GM19025 (cell line): ENCODE data around the gene RLN3.

Source experiments
- ATAC-seq: cut with Tn5 transposase; IDR thresholded peaks from one replicate; pipeline ENCODE4 v1.9.1; 2021; ENCODE audit warnings: mild to moderate bottlenecking, low read depth, moderate library complexity; ENCODE audit not compliant: unreplicated experiment

The RLN3 gene

DNA sequence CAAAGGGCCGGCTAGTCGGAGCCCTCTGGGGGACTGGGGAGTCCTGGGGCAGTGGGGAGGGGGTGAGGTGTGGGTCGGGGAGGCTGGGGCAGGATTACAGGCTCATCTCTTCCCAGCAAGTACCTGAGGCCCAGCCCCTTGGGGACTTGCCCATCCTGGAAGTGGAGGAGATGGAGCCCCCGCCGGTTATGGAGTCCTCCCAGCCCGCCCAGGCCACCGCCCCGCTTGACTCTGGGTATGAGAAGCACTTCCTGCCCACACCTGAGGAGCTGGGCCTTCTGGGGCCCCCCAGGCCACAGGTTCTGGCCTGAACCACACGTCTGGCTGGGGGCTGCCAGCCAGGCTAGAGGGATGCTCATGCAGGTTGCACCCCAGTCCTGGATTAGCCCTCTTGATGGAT lies 24.0 kb downstream of the RLN3 start:
- ATAC-seq: no peak

DNA sequence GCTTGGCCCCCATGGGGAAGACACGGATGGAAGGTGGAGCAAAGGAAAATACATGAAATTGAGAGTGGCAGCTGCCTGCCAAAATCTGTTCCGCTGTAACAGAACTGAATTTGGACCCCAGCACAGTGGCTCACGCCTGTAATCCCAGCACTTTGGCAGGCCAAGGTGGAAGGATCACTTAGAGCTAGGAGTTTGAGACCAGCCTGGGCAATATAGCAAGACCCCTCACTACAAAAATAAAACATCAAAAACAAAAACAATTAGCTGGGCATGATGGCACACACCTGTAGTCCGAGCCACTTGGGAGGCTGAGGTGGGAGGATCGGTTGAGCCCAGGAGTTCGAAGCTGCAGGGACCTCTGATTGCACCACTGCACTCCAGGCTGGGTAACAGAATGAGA lies 24.5 kb downstream of the RLN3 start:
- ATAC-seq: no peak

DNA sequence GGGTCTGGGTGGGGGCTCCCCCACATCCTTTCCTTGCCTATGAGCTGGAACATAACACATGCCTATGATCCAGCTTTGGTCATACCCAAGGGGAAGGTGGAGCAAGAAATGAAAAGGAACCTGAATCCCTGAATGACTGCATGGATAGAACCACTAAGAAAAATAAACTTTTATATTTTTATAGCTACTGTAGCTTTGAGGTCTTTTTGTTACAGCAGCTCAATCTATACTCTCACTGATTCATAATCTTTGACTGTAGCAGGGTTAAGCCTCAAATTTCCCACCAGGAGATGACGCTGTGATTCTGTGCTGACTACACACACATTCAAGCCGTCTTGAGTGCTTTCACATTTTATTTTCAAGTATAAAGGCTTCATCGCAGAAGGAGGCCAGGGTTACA lies 25.1 kb downstream of the RLN3 start:
- no peak for ATAC-seq

DNA sequence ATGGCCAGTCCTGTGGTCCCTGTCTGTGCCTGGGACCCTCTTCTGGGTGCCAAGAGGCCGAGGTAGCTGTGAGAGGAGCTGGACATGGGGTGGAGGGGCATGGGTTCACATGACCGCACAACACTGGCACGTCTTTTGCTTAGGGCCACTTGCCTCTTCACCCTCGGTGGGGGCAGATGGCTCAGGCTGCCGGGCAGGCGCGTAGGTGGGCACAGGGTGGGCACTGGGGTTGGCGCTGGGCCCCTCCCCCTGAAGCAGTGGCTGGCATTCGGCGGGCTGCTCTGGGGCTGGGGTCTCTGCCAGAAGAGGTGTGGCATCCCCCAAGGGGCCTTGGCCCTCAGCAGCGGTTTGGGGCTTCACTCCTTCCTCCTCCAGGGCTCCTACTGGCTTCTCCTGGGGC lies 25.6 kb downstream of the RLN3 start:
- ATAC-seq: no peak

DNA sequence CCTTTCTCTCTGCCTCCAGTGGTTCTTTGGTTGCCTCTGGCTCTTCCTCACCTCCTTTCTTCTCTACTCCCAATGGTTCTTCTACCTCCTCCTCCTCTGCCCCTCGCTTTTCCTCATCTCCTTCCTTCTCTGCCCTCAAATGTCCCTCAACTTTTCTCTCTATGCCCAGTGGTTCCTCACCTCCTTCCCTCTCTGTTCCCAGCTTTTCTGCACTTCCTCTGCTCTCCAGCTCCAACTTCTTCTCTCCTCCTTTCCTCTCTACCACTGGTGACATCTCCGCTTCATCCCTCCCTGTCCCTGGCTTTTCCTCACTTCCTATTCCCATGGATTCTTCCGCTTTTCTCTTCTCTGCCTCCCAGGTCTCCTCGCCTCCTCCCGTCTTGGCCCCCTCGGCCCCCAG lies 26.2 kb downstream of the RLN3 start:
- no peak for ATAC-seq

DNA sequence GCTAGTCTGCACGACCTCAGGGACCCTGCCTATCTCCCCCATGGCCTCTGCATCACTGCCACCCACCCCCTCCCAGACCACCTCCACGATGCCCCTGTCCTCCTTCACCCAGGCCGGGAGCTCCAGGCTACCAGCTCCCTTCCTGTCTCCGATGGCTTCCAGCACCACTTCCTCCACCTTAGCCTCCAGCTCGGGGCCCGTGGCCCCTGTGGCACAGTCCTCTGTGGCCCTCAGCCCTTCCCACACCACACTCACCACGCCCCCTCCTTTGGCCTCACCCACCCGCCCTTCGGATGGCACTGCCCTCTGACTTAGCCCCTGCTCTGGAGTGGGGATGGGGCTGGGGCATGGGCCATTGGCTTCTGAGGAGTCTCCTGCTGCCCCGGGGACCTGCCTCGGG lies 26.8 kb downstream of the RLN3 start:
- ATAC-seq: no peak

DNA sequence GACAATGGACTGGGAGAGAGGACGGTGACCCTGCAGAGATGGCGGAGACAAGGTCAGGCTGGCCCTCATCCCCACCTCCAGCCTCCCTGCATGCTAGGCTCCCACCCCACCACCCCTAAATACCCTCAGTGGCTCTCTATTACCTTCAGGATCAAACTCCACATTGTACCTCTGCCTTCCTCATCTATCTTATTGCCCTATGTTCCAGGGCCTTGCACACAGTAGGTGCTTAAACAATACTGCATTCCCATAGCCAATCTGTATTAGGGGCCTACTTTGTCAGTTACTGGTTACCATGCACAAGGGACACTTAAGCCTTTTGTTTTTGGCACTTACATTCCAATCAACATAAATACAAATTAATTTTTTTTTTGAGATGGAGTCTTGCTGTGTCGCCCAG lies 27.4 kb downstream of the RLN3 start:
- no peak for ATAC-seq

DNA sequence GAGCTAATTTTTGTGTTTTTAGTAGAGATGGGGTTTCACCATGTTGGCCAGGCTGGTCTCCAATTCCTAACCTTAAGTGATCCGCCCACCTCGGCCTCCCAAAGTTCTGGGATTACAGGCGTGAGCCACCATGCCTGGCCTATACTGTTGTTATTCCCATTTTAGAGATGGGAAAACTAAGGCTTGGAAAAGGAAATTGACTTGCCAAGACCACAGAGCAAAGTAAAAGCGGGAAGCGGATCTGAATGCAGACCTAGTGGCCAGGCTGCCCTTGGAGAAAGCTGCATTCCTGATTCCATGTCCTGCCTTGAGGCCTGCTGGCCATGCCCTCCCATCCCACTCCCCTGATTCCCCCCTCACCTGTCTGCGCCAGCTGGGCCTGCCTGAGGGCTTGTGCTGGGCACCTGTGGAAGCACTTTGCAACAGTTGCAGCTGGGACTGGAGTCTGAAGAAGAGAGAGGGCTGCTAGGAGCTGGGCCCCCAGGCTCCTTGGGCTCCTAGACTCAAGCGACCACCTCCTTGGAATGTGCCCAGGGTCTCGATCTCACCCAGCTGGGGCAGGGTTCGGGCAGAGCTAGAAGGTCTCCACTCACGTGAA lies 28.2 kb downstream of the RLN3 start:
- no peak for ATAC-seq

DNA sequence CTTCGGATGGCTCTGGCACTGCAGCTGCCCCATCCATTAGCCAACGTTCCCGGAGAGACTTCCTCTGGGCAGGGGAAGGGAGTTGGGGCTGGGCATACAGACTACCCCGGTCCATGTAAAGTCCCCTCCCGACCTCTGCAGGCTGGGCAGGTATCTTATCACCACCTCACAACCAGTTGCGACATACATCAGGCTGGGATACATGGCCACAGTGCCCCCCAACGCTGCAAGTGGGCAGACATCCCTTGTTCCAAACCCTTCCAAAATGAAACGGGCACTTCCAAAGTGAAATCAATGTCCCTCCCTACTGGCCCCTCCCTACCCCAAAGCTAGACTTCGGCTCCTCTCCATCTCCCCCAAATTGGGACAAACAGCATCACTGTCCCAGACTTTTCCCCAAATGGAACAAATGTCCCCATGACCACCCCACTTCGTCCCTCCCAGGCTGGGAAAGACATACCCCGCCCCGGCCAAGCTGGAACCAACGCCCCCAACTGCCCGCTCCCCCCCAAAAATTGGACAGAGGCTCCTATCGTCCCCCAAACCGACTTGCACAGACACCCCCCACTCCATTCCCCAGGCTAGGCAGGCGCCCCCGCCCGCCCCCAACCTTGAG lies 28.9 kb downstream of the RLN3 start:
- ATAC-seq: no peak

DNA sequence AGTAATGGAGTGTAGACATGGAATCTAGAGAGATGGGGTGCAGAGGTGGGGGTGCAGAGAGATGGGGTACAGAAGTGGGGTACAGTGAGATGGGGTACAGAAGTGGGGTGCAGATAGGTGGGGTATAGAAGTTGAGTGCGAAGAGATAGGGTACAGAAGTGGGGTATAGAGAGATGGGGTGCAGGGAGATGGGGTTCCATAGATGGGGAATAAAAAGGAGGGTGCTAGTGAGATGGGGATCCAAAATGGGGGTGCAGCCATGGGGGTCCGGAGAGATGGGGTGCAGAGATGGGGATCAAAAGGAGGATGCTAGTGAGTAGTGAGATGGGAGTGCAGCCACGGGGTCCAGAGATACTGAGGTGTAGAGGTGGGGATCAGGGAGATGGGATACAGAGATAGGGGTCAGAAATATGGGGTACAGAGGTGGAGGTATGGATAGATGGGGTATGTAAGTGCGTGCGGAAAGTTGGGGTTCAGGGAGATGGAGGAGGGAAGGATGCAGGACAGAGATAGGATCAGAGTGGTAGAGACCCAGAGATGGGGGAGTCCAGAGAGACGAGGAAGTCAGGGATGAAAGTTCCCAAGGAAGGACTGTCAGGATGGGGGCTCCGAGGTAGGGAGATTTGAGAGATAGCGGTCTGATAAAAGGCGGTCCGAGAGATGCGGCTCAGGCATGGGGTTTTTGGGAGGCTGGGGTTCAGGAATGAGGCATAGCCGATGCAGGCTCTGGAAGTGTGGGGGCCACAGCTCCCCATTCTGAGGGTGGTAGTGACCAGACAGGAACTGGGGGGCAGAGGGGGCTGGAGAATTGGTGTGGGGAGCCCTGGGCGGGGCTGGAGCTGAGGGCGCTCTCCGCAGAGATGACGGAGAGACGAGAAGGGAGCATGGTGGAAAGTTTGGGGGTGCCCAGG lies 30.5 kb downstream of the RLN3 start:
- no peak for ATAC-seq

DNA sequence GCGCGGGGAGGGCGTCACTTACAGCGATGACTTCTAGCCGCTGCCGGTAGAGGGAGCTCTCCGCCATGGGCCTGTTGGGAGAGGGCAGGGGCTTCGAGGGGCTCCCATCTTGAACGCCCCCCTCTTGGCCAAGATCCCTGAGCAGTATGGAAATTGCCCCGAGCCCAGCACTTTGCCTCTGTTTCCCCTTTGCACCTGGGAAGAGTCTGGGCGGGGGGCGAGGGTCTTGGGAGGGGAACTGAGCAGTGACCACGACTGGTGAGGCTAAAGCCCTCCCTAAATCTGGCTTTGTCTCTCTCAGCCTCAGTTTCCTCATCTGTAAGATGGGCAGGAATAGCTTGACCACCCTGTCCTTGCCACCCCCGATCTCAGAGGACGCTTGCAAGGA lies 31.1 kb downstream of the RLN3 start:
- ATAC-seq: no peak

DNA sequence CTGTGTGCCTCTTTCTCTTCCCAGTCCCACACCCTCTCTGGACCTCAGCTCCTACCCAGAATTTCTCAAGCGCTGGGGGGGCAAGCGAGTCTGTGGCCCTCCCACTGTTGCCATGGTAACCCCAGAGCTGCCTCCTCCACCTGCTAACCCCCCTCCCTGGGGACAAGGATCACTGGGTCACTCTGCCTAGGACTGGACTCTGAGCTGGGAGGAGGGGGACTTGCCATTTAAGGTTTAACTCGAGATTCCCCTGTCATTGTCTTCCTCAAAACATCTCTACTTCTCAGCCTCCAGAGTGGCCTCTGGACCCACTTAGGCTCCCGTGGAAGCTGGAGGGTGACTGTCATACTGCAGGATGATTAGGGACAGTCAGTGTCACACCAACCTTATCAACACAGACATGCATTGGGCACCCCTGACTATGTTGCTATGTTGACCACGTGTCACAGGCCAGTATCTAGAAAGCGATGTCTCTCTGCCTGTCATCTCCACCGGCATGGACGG lies 31.8 kb downstream of the RLN3 start:
- no peak for ATAC-seq

DNA sequence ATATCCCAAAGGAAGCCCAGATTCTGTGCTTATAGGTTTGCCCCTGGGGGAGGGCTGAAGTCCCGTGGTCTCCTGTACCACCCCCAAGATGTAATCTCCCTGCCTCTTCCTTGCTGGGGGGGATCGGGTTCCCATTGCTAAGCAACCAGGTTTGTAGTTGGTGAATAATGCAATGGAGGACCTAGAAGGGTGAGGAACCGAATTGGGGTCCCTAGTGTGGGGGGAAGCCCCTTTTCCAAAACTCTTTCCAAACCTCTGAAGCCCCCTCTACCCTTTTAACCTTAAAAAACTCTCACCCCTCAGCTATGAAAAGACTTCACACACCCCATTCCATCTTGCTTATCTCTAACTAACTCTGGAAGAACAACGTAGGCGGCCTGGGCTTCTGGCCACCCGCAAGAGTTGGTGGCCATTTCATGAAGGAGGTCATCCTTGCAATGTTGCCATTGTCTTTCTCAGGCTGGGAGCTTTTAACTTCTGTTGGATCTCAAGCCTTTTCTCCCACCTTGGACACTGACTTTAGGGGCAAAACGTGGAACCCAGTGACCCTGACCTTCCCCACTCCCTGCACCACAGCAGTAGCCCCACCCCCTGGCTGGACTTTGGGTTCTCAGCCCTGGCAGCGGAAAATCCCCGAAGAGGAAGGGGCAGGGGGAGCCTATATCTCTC lies 33.3 kb downstream of the RLN3 start:
- no peak for ATAC-seq

DNA sequence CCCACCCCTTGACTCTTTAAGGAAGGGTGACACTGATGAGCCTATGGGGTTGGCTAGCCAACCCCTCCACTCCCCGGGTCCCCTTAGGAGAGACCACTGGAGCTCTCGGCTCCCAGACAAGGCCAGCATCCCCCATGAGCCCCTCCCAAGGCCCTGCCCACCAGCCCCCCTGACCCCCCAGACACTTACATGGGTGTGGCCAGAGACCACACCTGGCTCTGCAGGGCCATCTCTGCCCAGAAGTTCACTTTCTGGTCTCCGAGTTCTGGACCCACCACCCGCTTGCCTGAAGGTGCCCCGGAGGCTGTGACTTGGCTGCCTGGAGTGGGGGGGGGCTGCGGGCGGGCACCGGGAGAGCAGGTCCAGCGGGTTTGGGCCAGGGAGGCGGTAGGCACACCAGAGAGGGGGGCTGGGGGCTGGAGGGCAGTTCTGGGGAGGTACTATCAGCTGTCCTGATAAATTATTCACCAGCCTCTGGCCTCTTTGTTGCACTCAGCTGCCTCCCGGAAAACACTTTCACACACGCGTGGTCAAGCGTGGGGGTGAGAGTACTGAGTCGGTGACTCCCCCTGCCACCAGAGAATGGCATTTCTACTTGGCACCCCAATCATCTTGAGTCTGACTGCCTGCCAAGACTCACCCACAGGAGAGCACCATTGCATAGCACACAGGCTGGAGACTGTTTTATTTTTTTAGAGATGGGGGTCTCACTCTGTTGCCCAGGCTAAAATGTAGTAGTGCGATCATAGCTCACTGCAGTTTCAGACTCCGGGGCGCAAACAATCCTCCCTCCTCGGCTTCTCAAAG lies 34.0 kb downstream of the RLN3 start, which contains the start of gene PALM3:
Gene PALM3 (minus strand): TSS at position 326 of the 807 bp plus-strand sequence. CDS start 96 bp downstream, at position 230.
- no peak for ATAC-seq

DNA sequence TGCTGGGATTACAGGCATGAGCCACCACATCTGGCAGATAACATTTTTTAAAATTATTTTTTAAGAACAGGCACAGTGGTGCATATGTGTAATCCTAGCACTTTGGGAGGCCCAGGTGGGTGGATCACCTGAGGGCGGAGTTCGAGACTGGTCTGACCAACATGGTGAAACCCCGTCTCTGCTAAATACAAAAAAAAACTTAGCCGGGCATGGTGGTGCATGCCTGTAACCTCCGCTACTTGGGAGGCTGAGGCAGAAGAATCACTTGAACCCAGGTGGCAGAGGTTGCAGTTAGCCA lies 34.6 kb downstream of the RLN3 start:
- ATAC-seq: no peak

DNA sequence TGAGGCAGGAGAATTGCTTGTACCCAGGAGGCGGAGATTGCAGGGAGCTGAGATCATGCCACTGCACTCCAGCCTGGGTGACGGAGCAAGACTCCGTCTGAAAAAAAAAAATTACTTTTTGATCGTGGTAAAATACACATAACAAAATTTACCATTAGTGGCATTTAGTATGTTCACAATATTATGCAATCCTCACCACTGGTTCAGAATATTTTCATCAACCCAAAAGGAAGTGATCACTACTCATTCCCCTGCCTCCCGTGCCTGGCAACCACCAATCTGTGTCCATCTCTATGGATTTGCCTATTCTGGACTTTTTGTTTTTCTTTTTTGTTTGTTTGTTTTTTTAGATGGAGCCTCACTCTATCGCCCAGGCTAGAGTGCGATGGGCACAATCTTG lies 35.2 kb downstream of the RLN3 start:
- no peak for ATAC-seq

DNA sequence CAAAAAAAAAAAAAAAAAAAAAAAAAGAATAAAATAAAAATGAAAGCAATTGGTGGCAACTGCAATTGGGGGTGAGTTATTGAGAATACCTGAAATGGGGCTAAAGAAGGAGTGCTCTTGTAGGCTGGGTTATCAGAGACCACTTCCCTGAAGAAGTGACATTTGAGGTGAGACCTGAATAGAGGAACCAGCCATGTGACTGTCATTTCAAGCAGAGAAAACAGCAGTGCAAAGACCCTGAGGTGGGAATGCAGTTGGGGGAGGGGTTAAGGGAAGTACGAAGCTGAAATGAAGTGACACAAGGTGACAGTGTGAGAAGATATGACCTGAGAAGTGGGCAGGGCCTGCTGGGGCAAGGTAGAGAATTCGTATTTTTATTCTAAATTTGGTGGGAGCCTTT lies 38.2 kb downstream of the RLN3 start:
- no peak for ATAC-seq

DNA sequence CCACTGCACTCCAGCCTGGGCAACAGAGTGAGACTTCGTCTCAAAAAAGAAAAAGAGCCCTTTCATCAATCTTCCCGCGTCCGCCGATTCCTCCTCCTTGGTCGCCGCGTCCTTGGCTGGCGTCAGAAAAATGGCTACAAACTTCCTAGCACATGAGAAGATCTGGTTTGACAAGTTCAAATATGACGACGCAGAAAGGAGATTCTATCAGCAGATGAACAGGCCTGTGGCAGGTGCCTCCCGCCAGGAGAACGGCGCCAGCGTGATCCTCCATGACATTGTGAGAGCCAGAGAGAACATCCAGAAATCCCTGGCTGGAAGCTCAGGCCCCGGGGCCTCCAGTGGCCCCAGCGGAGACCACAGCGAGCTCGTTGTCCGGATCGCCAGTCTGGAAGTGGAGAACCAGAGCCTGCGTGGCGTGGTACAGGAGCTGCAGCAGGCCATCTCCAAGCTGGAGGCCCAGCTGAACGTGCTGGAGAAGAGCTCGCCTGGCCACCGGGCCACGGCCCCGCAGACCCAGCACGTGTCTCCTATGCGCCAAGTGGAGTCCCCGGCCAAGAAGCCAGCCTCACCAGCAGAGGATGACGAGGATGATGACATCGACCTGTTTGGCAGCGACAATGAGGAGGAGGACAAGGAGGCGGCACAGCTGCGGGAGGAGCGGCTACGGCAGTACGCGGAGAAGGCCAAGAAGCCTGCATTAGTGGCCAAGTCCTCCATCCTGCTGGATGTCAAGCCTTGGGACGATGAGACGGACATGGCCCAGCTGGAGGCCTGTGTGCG lies 42.5 kb downstream of the RLN3 start:
- ATAC-seq: no peak

DNA sequence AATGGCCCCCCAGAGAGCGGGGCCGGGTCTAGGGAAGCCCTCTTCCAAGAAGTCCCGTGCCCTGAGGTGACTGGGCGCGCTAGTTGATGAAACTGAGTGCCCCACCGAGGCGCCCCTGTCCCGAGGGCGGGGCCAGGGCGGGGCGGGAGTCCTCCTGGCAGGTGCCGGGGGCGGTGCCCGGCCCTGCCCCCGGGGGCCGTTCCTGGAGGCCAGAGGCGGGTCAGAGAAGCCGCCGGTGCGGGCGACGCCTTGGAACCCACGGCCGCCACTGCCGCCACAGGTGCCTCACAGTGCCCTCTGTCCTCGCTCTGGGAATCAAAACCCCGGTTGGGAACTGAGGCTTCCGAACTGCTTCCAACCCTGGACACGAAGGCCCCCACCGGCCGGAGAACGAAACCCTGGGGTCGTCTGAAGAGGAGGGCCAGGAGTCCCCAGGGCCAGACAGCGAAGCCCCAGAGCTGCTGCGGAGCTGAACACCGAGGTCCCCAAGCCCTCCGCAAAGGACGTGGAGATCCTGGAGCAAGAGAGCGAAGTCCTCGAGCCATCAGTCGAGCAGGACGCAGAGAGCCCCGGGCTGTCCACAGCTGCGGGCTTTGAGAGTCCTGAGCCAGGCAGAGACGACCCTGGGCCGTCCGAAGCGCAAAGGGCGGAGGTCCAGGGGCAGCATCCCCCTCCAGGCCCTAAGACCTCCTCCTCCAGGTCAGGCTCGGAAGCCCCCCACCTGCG lies 44.8 kb downstream of the RLN3 start, which contains the start of gene MISP3:
Gene MISP3 (plus strand): TSS at position 252 of the 726 bp plus-strand sequence. CDS start 524 bp downstream, outside the sequence.
- no peak for ATAC-seq
